Endothelial cell of umbilical vein (primary cell): ENCODE measurements around the gene AKT2. TPM values are rescaled to one million over a fixed set of nuclear protein-coding genes. Genes with fewer than 3 reads are reported as not detected.

Source experiments
- BruUV-seq: library from RNA; stranded (reverse); fragments of 400-500 nt; replicated peaks from 2 replicates; lab custom pipeline; 2021; lab: Mats Ljungman, UMichigan
- CTCF ChIA-PET: fragments of 300-600, 350-600 bp; sonication (Branson Sonifier 250); formaldehyde crosslinking; loops from one replicate; lab custom pipeline; 2021; ENCODE audit warnings: antibody characterized with exemption, inconsistent platforms; lab: Charles Lee
- POLR2A ChIA-PET: fragments of 300-600, 350-600 bp; sonication (Branson Sonifier 250); formaldehyde crosslinking; loops from one replicate; lab custom pipeline; 2021; ENCODE audit warnings: antibody characterized with exemption, inconsistent platforms; lab: Charles Lee
- DNase-seq: peaks from one replicate; pipeline ENCODE4 v3.0.0-alpha.2; 2011; ENCODE audit warnings: low read depth, low spot score
- FAIRE-seq: peaks from 2 replicates; lab custom pipeline; 2011; peaks lifted over from hg19 to GRCh38; lab: Jason Lieb, UNC
- H2AFZ ChIP-seq: 2 replicates; pipeline ENCODE4 v1.6.0; 2012; ENCODE audit warnings: low read depth, low read length, control low read depth, inconsistent platforms
- H3K27ac ChIP-seq: 2 replicates; pipeline ENCODE4 v1.5.1; 2011; ENCODE audit warnings: low read depth, mild to moderate bottlenecking, control low read depth, low read length, moderate library complexity; ENCODE audit not compliant: insufficient read depth
- H3K27me3 ChIP-seq, 2 experiments: 2 replicates each; pipeline versions ENCODE4 v1.6.0 to v1.6.1; 2011; ENCODE audit warnings: low read length in 2 of 2, mixed read lengths in 1 of 2; ENCODE audit not compliant: control insufficient read depth in 2 of 2, insufficient read depth in 2 of 2
- H3K36me3 ChIP-seq, 2 experiments: 2 replicates in 1 of 2; 3 replicates in 1 of 2; pipeline ENCODE4 v1.5.1; 2011; ENCODE audit warnings: low read length in 2 of 2, mild to moderate bottlenecking in 1 of 2, moderate library complexity in 1 of 2; ENCODE audit not compliant: control insufficient read depth in 2 of 2, insufficient read depth in 2 of 2; ENCODE audit errors: extremely low read depth in 1 of 2
- H3K4me1 ChIP-seq: 3 replicates; pipeline ENCODE4 v1.5.1; 2011; ENCODE audit warnings: mild to moderate bottlenecking, low read length; ENCODE audit not compliant: control insufficient read depth, insufficient read depth; ENCODE audit errors: extremely low read depth
- H3K4me2 ChIP-seq: 2 replicates; pipeline ENCODE4 v1.6.1; 2011; ENCODE audit warnings: low read length, control low read depth, mixed read lengths; ENCODE audit not compliant: insufficient read depth
- H3K4me3 ChIP-seq, 3 experiments: fragments of 200-600 bp in 1 of 3; sonication (generic), shearing (Covaris generic) in 1 of 3; replicated peaks in 1 of 3; 2 replicates each; pipeline ENCODE4 v1.5.1; 2011 to 2016; ENCODE audit warnings: control low read depth in 3 of 3, low read length in 3 of 3, mild to moderate bottlenecking in 2 of 3, inconsistent platforms in 1 of 3, low read depth in 1 of 3, moderate library complexity in 1 of 3; ENCODE audit not compliant: insufficient read depth in 1 of 3
- H3K79me2 ChIP-seq: 2 replicates; pipeline ENCODE4 v1.6.0; 2012; ENCODE audit warnings: low read length, inconsistent platforms; ENCODE audit not compliant: control insufficient read depth, insufficient read depth
- H3K9ac ChIP-seq: replicated peaks from 2 replicates; pipeline ENCODE3; 2011; ENCODE audit warnings: low read length, control low read depth; ENCODE audit not compliant: insufficient read depth; ENCODE audit errors: extremely low read depth
- H3K9me1 ChIP-seq: replicated peaks from 3 replicates; pipeline ENCODE4 v1.6.0; 2011; ENCODE audit warnings: mild to moderate bottlenecking, low read length; ENCODE audit not compliant: control insufficient read depth, insufficient read depth; ENCODE audit errors: extremely low read depth
- H3K9me3 ChIP-seq: replicated peaks from 2 replicates; pipeline ENCODE4 v1.5.1; 2012; ENCODE audit warnings: low read length, inconsistent platforms; ENCODE audit not compliant: control insufficient read depth, insufficient read depth
- H4K20me1 ChIP-seq: replicated peaks from 2 replicates; pipeline ENCODE3; 2011; ENCODE audit warnings: mild to moderate bottlenecking, low read length; ENCODE audit not compliant: control insufficient read depth, insufficient read depth; ENCODE audit errors: extremely low read depth
- CTCF ChIP-seq, 2 donors: IDR thresholded peaks; 1 replicate in 1 of 2; 2 replicates in 1 of 2; pipeline ENCODE4 v1.5.1; 2011; ENCODE audit warnings: low read length in 2 of 2, mild to moderate bottlenecking in 2 of 2, moderate library complexity in 2 of 2, control low read depth in 1 of 2, inconsistent platforms in 1 of 2, low read depth in 1 of 2; ENCODE audit not compliant: insufficient read depth in 1 of 2; ENCODE audit errors: extremely low read depth in 1 of 2
- EZH2 ChIP-seq: IDR thresholded peaks from 2 replicates; pipeline ENCODE4 v1.6.1; 2012; ENCODE audit warnings: borderline replicate concordance, low read depth, mild to moderate bottlenecking, moderate library complexity, low read length, inconsistent platforms; ENCODE audit not compliant: severe bottlenecking
- FOS ChIP-seq: IDR thresholded peaks from 2 replicates; pipeline ENCODE4 v1.6.1; 2011; ENCODE audit warnings: mild to moderate bottlenecking, low read length, moderate library complexity, borderline replicate concordance; ENCODE audit not compliant: insufficient read depth
- GATA2 ChIP-seq: IDR thresholded peaks from 2 replicates; pipeline ENCODE4 v1.7.0; 2011; ENCODE audit warnings: low read depth, mild to moderate bottlenecking, moderate library complexity, mixed read lengths, low read length; ENCODE audit not compliant: insufficient read length, insufficient read depth
- JUN ChIP-seq: IDR thresholded peaks from 2 replicates; pipeline ENCODE4 v1.6.1; 2011; ENCODE audit warnings: borderline replicate concordance, low read depth; ENCODE audit not compliant: insufficient read length, insufficient read depth
- MAX ChIP-seq: IDR thresholded peaks from 2 replicates; pipeline ENCODE4 v1.6.1; 2011; ENCODE audit not compliant: insufficient read depth, insufficient read length
- MYC ChIP-seq: IDR thresholded peaks from one replicate; pipeline ENCODE4 v1.6.1; 2011; ENCODE audit warnings: mild to moderate bottlenecking, low read depth, low read length
- POLR2A ChIP-seq: IDR thresholded peaks from 2 replicates; pipeline ENCODE4 v1.6.1; 2012; ENCODE audit warnings: low read depth, mild to moderate bottlenecking, control low read depth, low read length
- POLR2AphosphoS5 ChIP-seq: IDR thresholded peaks from 2 replicates; pipeline ENCODE4 v1.6.1; 2012; ENCODE audit warnings: low read depth, mild to moderate bottlenecking, control low read depth, low read length, moderate library complexity; ENCODE audit not compliant: insufficient read depth
- dilution Hi-C: fragments of 300-500 bp; cut with MboI; formaldehyde crosslinking; loops from one replicate; pipeline ENCODE4 v1.15.0; 2019; ENCODE audit warnings: low sequenced_read_pairs; ENCODE audit not compliant: extremely low pct_ligation_motif_present
- intact Hi-C: fragments of 100-400 bp; cut with micrococcal nuclease; formaldehyde crosslinking; loops from one replicate; pipeline ENCODE4 v1.10.0; 2022
- polyA plus RNA-seq, 4 experiments: library from polyadenylated mRNA; depleted of rRNA in 3 of 4; stranded (reverse) in 3 of 4; unstranded in 1 of 4; fragments of >200 nt; gene quantifications; 2 replicates each; pipeline versions ENCODE4 v1.2.1 to v1.2.3, GENCODE V29; 2011 to 2012; ENCODE audit warnings: missing spikeins in 1 of 4
- total RNA-seq: library from RNA; stranded (reverse); gene quantifications from 2 replicates; pipeline ENCODE4 v1.2.3, GENCODE V29; 2021

Gene AKT2
- total and polyA plus RNA-seq, 2 donors (not counting 3 experiments of a cell fraction or from before 2014, with no cell fraction given): 65.2 to 69.8 TPM

GRCh38 chr19:40286235-40286970 lies 1.3 kb upstream of the AKT2 start:
- Histone ChIP-seq H4K20me1 (no peaks in the 10 kb centered on the region), H3K27ac (no peak overlapping the region), H3K79me2 (peaks cover 34% of the 10 kb centered on the region), H3K9ac (no peak overlapping the region), H2AFZ (peak overlapping the region; percentile 8), H3K4me3 (no peak overlapping the region), H3K27me3 (no peaks in the 10 kb centered on the region), H3K4me1 (peaks cover 11% of the 10 kb centered on the region), H3K9me1 (no peaks in the 10 kb centered on the region), H3K36me3 (peaks cover 0 to 3% of the 10 kb centered on the region in 2 experiments), H3K4me2 (no peak overlapping the region), H3K9me3 (no peaks in the 10 kb centered on the region)
- intact Hi-C loops (no loop called here), dilution Hi-C loops (no loop called here)
- DNase-seq (no peak), FAIRE-seq (no peak)
- POLR2A ChIA-PET: interaction anchor here (1.1 kb wide), 1 partner anchor 16 kb away, joined by 5 read pairs; no protein-coding TSS in a partner anchor
- TF ChIP-seq MYC (no peak), JUN (no peak), FOS (no peak), POLR2AphosphoS5 (no peak), GATA2 (no peak), CTCF (IDR thresholded peaks at IDR 0.05; ENCODE audit: extremely low read depth in 1 of 2, insufficient read depth in 1 of 2, low read depth in 1 of 2, low read length in 2 of 2) (no peak), EZH2 (no peak), POLR2A (no peak), MAX (no peak)
- BruUV-seq: no TSS peak
- CTCF ChIA-PET: interaction anchor here (1.2 to 2.5 kb wide), 2 partner anchors 10 to 19 kb away, joined by 3 to 12 read pairs; no protein-coding TSS in a partner anchor
